ENCODE results near the gene DDAH1.

- TF ChIP-seq CTCF (IDR thresholded peaks at IDR 0.05) (no peak), POLR2A (IDR thresholded peaks at IDR 0.05) (no peak), EP300 (IDR thresholded peaks at IDR 0.05) (no peak)
These were observed 153.1 kb downstream of the DDAH1 start for GRCh38 chr1:85311818-85312217.

All from gastroesophageal sphincter (tissue), 3 donors.